ENCODE data around the gene FRMD8. TPM values are rescaled to one million over a fixed set of nuclear protein-coding genes. Genes with fewer than 3 reads are reported as not detected.

FRMD8 gene
- total and polyA plus RNA-seq, 2 of the 4 experiments (the other 2 are of a cell fraction) = 11.3 to 19.8 TPM

GRCh38 chr11:65386307-65387140, at the start of gene FRMD8 (continued):
- TF ChIP-seq BHLHE40 (IDR thresholded peaks at IDR 0.05; ENCODE audit: low read depth, low read length) (no peak), RFX5 (IDR thresholded peaks at IDR 0.05; ENCODE audit: low read depth, low read length) (no peak), RCOR1 (IDR thresholded peaks at IDR 0.05; ENCODE audit: insufficient replicate concordance, low read length) (no peak), POLR2A (IDR thresholded peaks at IDR 0.05; ENCODE audit: low read depth, low read length) (peak; percentile 95), SMC3 (IDR thresholded peaks at IDR 0.05; ENCODE audit: low read depth, low read length) (no peak)
- TF ChIP-seq, protein P1, sequence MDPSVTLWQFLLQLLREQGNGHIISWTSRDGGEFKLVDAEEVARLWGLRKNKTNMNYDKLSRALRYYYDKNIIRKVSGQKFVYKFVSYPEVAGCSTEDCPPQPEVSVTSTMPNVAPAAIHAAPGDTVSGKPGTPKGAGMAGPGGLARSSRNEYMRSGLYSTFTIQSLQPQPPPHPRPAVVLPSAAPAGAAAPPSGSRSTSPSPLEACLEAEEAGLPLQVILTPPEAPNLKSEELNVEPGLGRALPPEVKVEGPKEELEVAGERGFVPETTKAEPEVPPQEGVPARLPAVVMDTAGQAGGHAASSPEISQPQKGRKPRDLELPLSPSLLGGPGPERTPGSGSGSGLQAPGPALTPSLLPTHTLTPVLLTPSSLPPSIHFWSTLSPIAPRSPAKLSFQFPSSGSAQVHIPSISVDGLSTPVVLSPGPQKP (IDR thresholded peaks at IDR 0.05; ENCODE audit: borderline replicate concordance, low read depth, low read length) = no peak

Measured in IMR-90 (cell line).